Liver (tissue), 9 donors: ENCODE data around the gene MLH1. TPM values are rescaled to one million over a fixed set of nuclear protein-coding genes. Genes with fewer than 3 reads are reported as not detected.
A peak's percentile ranks its signal among the peaks of the same experiment; 100 is the strongest.

Experiments
- DNase-seq: peaks from one replicate; pipeline ENCODE4 v3.0.0-alpha.2; 2017; ENCODE audit warnings: low spot score
- H3K27ac ChIP-seq, 2 donors: one replicate each; pipeline ENCODE4 v1.7.0; 2013; ENCODE audit warnings: inconsistent platforms in 2 of 2, low read length in 2 of 2, control low read depth in 1 of 2, low read depth in 1 of 2, mild to moderate bottlenecking in 1 of 2
- H3K27me3 ChIP-seq, 4 donors: one replicate each; pipeline versions ENCODE4 v1.6.1 to v1.7.0; 2013; ENCODE audit warnings: low read length in 3 of 4, inconsistent platforms in 1 of 4, mild to moderate bottlenecking in 1 of 4, moderate library complexity in 1 of 4; ENCODE audit not compliant: control insufficient read depth in 4 of 4, insufficient read depth in 4 of 4
- H3K36me3 ChIP-seq, 4 donors: one replicate each; pipeline versions ENCODE4 v1.6.1 to v1.7.0; 2013; ENCODE audit warnings: low read length in 3 of 4, mild to moderate bottlenecking in 3 of 4, low read depth in 1 of 4, moderate library complexity in 1 of 4; ENCODE audit not compliant: control insufficient read depth in 4 of 4, insufficient read depth in 3 of 4
- H3K4me1 ChIP-seq, 4 donors: one replicate each; pipeline versions ENCODE4 v1.6.1 to v1.7.0; 2013; ENCODE audit warnings: low read length in 3 of 4, mild to moderate bottlenecking in 3 of 4, moderate library complexity in 1 of 4; ENCODE audit not compliant: control insufficient read depth in 4 of 4, insufficient read depth in 4 of 4
- H3K4me3 ChIP-seq, 3 donors: one replicate each; pipeline versions ENCODE4 v1.6.1 to v1.7.0; 2013; ENCODE audit warnings: low read length in 3 of 3, control low read depth in 1 of 3, low read depth in 1 of 3, mild to moderate bottlenecking in 1 of 3
- H3K9ac ChIP-seq, 2 donors: one replicate each; pipeline ENCODE4 v1.7.0; 2013; ENCODE audit warnings: low read length in 2 of 2, mild to moderate bottlenecking in 2 of 2, moderate library complexity in 2 of 2, control low read depth in 1 of 2, low read depth in 1 of 2
- H3K9me3 ChIP-seq, 4 donors: one replicate each; pipeline versions ENCODE4 v1.6.1 to v1.7.0; 2013; ENCODE audit warnings: low read length in 3 of 4; ENCODE audit not compliant: control insufficient read depth in 4 of 4
- ATF3 ChIP-seq: IDR thresholded peaks from 2 replicates; pipeline ENCODE4 v1.6.1; 2016; ENCODE audit warnings: antibody characterized with exemption
- CTCF ChIP-seq: fragments of 150-350 bp; IDR thresholded peaks from 2 replicates; pipeline ENCODE4 v1.5.1; 2017; ENCODE audit warnings: improper control_type of control experiment, low read depth, low read length; ENCODE audit not compliant: missing input control
- EGR1 ChIP-seq, 2 donors: IDR thresholded peaks; 2 replicates each; pipeline ENCODE4 v1.6.1; 2016 to 2018; ENCODE audit warnings: antibody characterized with exemption in 2 of 2, low read depth in 2 of 2
- FOXA1 ChIP-seq: IDR thresholded peaks from 2 replicates; pipeline ENCODE4 v1.6.1; 2016; ENCODE audit warnings: antibody characterized with exemption
- FOXA2 ChIP-seq: IDR thresholded peaks from 2 replicates; pipeline ENCODE4 v1.6.1; 2016; ENCODE audit warnings: antibody characterized with exemption
- GABPA ChIP-seq, 2 donors: IDR thresholded peaks in 1 of 2; conservative IDR thresholded peaks in 1 of 2; 2 replicates each; pipeline ENCODE4 v1.6.1; 2016; ENCODE audit warnings: antibody characterized with exemption in 2 of 2, mild to moderate bottlenecking in 1 of 2, moderate library complexity in 1 of 2
- HNF4A ChIP-seq, 2 donors: conservative IDR thresholded peaks; 2 replicates each; pipeline ENCODE4 v1.6.1; 2016; ENCODE audit warnings: antibody characterized with exemption in 2 of 2, mild to moderate bottlenecking in 2 of 2
- HNF4G ChIP-seq: IDR thresholded peaks from 2 replicates; pipeline ENCODE4 v1.6.1; 2016; ENCODE audit warnings: antibody characterized with exemption
- JUND ChIP-seq, 2 donors: IDR thresholded peaks; 2 replicates each; pipeline ENCODE4 v1.6.1; 2016; ENCODE audit warnings: antibody characterized with exemption in 2 of 2
- MAX ChIP-seq: IDR thresholded peaks from 2 replicates; pipeline ENCODE4 v1.6.1; 2016; ENCODE audit warnings: antibody characterized with exemption
- NR2F2 ChIP-seq: IDR thresholded peaks from 2 replicates; pipeline ENCODE4 v1.6.1; 2016; ENCODE audit warnings: antibody characterized with exemption
- RAD21 ChIP-seq, 2 donors: IDR thresholded peaks; 2 replicates each; pipeline ENCODE4 v1.6.1; 2016; ENCODE audit warnings: antibody characterized with exemption in 2 of 2, mild to moderate bottlenecking in 2 of 2
- REST ChIP-seq: IDR thresholded peaks from 2 replicates; pipeline ENCODE4 v1.6.1; 2016; ENCODE audit warnings: antibody characterized with exemption, mild to moderate bottlenecking
- RXRA ChIP-seq, 2 donors: IDR thresholded peaks; 2 replicates each; pipeline ENCODE4 v1.6.1; 2017 to 2018; ENCODE audit warnings: antibody characterized with exemption in 2 of 2, mild to moderate bottlenecking in 1 of 2
- SP1 ChIP-seq: IDR thresholded peaks from 2 replicates; pipeline ENCODE4 v1.6.1; 2018; ENCODE audit warnings: antibody characterized with exemption, mild to moderate bottlenecking
- TAF1 ChIP-seq: conservative IDR thresholded peaks from 2 replicates; pipeline ENCODE4 v1.6.1; 2016; ENCODE audit warnings: antibody characterized with exemption, mild to moderate bottlenecking
- YY1 ChIP-seq: IDR thresholded peaks from 2 replicates; pipeline ENCODE4 v1.6.1; 2016; ENCODE audit warnings: antibody characterized with exemption, mild to moderate bottlenecking
- ZBTB33 ChIP-seq: IDR thresholded peaks from 2 replicates; pipeline ENCODE4 v1.6.1; 2016; ENCODE audit warnings: antibody characterized with exemption
- WGBS: extraction: QIAGEN DNeasy Blood & Tissue Kit; methylation state at CpG from one replicate; pipeline ENCODE4 v1.1.7; 2013; 5-methylcytosine and 5-hydroxymethylcytosine counted together
- polyA plus RNA-seq, 2 donors: library from polyadenylated mRNA; stranded (reverse) in 1 of 2; unstranded in 1 of 2; fragments of 200-250 nt in 1 of 2; fragments of >200 nt in 1 of 2; fragmentation: Nextera tagmentation in 1 of 2; extraction: Ambion mirVana in 1 of 2; gene quantifications; one replicate each; pipeline versions ENCODE4 v1.2.1 to v1.2.3, GENCODE V29; 2013 to 2015
- total RNA-seq, 2 donors: library from RNA; depleted of rRNA; stranded (reverse); fragments of >200 nt; gene quantifications; one replicate each; pipeline ENCODE4 v1.2.3, GENCODE V29; 2014
- donor health status: healthy.
- donor health status: healthy.
- donor health status: healthy.
- donor health status: healthy.
- donor health status: healthy.

The MLH1 gene
- total RNA-seq (10 to 100 TPM; 31.7 to 34.2 TPM), polyA plus RNA-seq (10 to 100 TPM in 1 of 2 donors, 1 to 10 TPM in 1; 9.4 to 13.3 TPM)

- Histone ChIP-seq H3K36me3 (peaks cover 2 to 15% (median 13%) of the 10 kb centered on the region in 4 donors), H3K9me3 (no peaks in the 10 kb centered on the region), H3K4me3 (peak within 1 kb of the TSS; percentile 63 to 92 (median 89)), H3K9ac (peak within 1 kb of the TSS; percentile 96 to 98), H3K27ac (peak within 1 kb of the TSS; percentile 96 to 98), H3K27me3 (no peaks in the 10 kb centered on the region), H3K4me1 (peaks cover 3 to 40% (median 24%) of the 10 kb centered on the region in 4 donors)
- peak; percentile 99 for DNase-seq
- under 1% methylated on average over 47 of the region's 47 CpGs for WGBS
- peak; percentile 97 for TF ChIP-seq MAX
- TF ChIP-seq SP1, result peak; percentile 96
- TF ChIP-seq FOXA2, result no peak
- no peak for TF ChIP-seq ATF3
- TF ChIP-seq RXRA (IDR thresholded peaks at IDR 0.05), result peak in 1 of 2 donors; percentile 36
- peak; percentile 100 for TF ChIP-seq YY1
- TF ChIP-seq RAD21 (IDR thresholded peaks at IDR 0.05), result peak in 1 of 2 donors; percentile 10
- no peak for TF ChIP-seq CTCF
- TF ChIP-seq HNF4G, result no peak
- peak; percentile 79 for TF ChIP-seq REST
- peak; percentile 44 for TF ChIP-seq NR2F2
- TF ChIP-seq GABPA (IDR thresholded peaks at IDR 0.05 in 1 of 2, conservative IDR thresholded peaks at IDR 0.05 in 1 of 2), result peak; percentile 68 to 93
- TF ChIP-seq FOXA1, result no peak
- TF ChIP-seq HNF4A (conservative IDR thresholded peaks at IDR 0.05), result no peak
- TF ChIP-seq JUND (IDR thresholded peaks at IDR 0.05), result no peak
- peak; percentile 72 for TF ChIP-seq ZBTB33
- TF ChIP-seq TAF1, result peak; percentile 66
- no peak for TF ChIP-seq EGR1 (IDR thresholded peaks at IDR 0.05; ENCODE audit: low read depth in 2 of 2)
These were observed at the start of gene MLH1 for GRCh38 chr3:36993326-36994283. TSS of gene MLH1 (plus strand) at chr3:36993518. CDS start at chr3:36993548, 30 bp downstream.
